ENCODE data around the gene ZNF552. TPM values are rescaled to one million over a fixed set of nuclear protein-coding genes. Genes with fewer than 3 reads are reported as not detected.
A peak's percentile ranks its signal among the peaks of the same experiment; 100 is the strongest.
"Not testable (repeated sequence)": the region's sequence is repeated elsewhere in the genome, so short reads cannot be mapped to it uniquely, and the experiment has no call there.

The ZNF552 gene
- 7.1 TPM for total RNA-seq

DNA sequence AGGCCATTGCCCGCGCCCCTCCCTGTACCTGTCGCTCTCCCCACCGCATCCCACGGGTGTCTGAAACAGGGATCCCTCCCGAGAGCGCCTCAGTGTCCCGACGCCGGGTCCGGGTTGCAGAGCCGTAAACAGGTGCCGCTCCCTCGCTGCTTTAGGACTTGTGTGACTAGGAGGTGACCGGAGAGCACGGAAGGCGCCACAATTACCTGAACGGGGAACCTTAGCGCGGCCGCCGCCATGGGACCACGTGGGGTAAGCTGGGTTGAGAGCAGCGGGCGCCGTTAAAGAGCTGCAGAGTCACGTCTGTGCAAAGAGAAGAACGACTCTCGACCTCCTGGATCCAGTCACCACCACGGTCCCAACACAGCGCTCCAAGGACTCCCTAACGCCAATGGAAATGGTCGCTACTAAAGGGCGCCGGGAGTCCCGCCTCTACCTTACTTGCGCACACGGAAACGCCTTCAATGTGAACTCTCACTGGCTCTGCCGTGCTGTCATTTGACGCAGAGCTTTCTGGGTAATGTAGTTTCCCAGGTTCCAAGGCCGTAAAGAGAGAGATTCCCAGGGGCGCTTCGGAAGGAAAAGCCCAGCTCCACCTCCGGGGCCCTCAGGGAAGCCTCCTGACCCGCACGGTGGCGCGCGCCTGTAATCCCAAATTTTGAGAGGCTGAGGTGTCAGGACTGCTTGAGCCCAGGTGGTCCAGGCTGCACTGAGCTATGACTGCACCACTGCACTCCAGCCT, at the start of gene ZNF552:
TSS of gene ZNF552 (minus strand) at position 409 of the 742 bp plus-strand sequence. CDS start at position 239, 170 bp downstream.
- DNase-seq (ENCODE audit: low spot score) (peak; percentile 88), ATAC-seq (peak; percentile 88)

DNA sequence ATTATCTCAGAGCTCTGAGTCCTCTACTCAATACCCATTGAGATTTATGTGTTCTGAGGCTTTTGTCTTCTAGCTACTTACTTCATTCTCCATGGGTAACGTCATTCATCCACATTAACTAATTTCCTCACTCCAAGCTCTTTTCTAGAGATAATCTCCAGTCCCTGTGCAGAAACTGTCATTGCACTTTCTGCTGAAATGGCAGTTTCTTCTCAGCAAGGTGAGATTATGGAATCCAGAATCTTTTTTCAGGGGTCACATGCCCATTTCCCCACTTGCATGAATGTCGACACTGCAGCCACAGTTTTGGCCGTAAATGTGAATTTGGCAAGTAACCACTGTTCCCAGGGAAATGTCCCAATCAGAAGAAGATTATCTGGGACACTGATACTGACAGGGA, 47.6 kb upstream of the ZNF552 start:
- ATAC-seq; DNase-seq (ENCODE audit: low spot score): not testable (repeated sequence)

DNA sequence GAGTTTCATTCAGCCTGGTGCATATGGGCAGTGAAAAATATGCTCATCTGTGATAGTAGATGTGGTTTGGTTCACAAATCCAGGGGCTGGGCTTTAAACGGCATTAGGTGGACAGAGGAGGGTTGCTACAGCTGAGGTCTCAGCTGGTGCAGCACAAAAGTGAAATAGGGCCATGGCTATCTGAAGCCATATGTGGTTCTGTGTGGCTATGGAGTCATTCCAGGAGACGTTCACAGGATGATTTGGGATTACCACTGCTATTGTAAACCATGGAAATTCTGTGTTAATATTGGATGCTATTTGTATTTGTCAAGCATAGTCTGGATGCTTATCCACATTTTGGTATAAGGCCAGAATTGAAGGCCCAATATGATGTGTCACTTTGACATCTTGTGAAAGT, 39.4 kb upstream of the ZNF552 start:
- ATAC-seq; DNase-seq (ENCODE audit: low spot score): not testable (repeated sequence)

DNA sequence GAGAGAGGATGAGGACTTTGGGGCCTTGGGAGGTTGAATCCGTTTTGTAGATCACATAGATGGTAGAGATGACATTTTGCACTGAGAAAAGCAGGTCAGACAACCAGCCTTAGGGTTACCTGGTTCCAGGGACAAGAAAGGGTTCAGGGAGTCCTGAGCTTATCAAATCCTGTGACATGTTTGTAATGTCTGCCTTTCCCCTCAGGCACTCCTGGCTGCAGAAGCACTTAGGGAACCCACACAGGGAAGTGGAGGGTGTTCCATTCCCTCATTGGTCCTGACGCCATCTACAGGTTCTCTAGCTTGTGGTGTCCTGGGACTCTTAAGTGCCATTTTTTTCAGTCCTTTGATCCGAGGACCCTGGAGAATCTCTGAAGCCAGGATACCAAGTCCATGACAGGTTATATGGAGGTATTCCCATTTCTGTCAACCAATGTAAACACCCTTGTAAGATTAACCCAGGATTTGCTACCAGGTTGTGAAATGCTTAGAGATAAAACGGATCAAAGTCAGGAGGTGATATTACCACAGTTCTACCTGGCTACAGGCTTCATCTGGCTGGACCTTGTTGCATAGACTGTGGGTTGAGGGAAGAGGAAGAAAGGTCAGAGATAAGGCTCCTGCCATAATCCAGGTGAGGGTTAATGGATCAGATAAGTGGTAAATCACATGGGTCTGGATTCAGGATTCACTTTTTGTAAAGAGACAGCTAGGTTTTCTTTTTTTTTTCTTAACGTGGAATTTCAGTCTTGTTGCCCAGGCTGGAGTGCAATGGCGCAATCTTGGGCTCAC, 37.3 kb upstream of the ZNF552 start:
- peak; percentile 52 for ATAC-seq
- DNase-seq (ENCODE audit: low spot score), result not testable (repeated sequence)

DNA sequence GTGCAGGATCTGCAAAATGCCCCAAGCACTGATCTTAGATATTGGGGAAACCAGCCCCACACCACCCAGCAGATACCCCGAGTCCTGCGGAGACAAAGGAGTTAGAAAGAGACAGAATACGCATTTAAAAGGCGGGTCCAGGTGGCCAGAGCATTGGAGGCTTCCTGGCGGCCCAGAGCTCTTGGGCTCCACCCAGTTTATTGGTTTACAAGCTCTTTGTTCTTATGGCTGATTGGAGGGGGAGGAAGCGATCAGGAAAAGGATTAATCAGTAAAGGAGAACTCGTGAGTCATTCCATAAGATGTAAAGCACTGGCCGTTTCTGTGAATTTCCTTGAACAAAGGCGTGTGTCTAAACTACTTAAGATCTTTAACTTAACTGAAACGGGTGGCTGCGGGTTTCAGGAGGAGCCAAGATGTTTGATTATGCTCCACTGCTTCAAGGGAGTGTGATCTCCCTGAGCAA, 35.9 kb upstream of the ZNF552 start:
- DNase-seq (ENCODE audit: low spot score) (no peak), ATAC-seq (no peak)

- ATAC-seq (peak; percentile 94), DNase-seq (ENCODE audit: low spot score) (peak; percentile 78)
Observed at GRCh38 chr19:57849666-57850473, 35.2 kb upstream of the ZNF552 start, which contains the start of gene ZNF587. Gene ZNF587, plus strand, starts transcription at chr19:57849859. Its CDS starts 180 bp downstream, at chr19:57850039.

DNA sequence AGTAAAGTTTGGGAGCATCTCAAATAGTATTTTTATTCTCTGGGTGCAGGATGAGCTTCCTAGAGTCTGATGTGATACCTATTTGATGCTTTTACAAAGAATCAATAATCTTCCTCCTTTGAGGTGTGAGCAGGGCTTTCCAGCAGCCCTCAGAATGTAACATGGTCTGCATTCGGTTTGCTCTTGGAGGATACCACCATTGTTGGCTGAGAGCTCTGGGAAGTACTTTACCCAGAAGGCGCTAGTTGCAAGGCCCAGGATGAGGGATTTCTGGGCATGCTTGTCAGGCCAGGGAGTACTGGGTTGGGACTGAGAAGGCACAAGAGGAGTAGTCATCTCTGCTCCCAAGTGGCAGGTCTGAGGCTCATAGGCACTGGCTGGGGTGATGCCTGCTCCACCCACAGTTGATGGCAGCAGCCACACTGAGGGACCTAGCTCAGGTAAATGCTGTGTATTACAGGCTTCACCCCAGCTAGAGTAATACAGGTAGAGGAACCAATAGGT, 34.5 kb upstream of the ZNF552 start:
- ATAC-seq, result peak; percentile 36
- not testable (repeated sequence) for DNase-seq (ENCODE audit: low spot score)

- ATAC-seq, result peak; percentile 23
- not testable (repeated sequence) for DNase-seq (ENCODE audit: low spot score)
Observed at GRCh38 chr19:57847164-57847563, 32.5 kb upstream of the ZNF552 start.

GRCh38 chr19:57841122-57841763, 26.5 kb upstream of the ZNF552 start:
- no peak for ATAC-seq
- no peak for DNase-seq (ENCODE audit: low spot score)

- not testable (repeated sequence) for DNase-seq (ENCODE audit: low spot score); ATAC-seq
Observed at GRCh38 chr19:57838622-57839191, 24.0 kb upstream of the ZNF552 start.

DNA sequence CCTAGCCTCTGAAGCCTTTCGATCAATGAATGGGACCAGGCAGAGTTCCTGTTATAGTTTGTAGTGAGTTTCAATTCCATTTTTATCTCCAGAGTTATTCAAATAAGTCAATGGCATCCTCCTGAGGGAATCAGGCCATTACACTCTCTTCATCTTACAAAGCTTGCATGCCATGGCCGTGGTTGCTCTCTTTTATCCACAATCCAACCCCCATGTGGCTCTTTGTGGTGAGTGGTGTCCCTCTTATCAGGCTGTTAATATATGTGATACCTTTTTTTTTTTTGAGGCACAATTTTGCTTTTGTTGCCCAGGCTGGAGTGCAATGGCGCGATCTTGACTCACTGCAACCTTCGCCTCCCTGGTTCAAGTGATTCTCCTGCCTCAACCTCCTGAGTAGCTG, 22.3 kb upstream of the ZNF552 start:
- ATAC-seq; DNase-seq (ENCODE audit: low spot score): not testable (repeated sequence)

DNA sequence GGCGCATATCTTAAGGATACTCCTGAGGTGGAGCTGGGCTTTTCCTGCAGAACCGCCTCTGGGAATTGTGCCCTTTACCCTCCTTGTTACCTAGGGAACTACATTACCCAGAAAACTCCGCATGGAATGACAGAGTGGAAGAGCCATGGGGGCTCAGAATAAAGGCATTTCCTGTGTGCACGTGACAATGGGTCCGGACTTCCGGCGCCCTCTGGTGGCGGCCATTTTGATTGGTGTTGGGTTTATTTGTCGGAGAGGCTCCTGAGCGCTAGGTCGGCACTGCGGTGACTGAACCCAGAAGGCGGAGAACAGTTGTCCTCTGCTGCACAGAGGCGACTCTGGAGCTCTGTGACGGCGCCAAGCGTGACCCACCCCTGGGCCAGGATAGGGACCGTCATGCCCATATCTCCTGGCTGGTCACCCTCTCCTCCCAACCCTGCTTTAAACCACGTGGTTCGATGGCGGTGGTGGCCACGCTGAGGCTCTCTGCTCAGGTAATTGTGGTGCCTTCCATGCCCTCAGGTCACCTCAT, 15.4 kb upstream of the ZNF552 start, which contains the start of gene ZNF587B:
TSS of gene ZNF587B (plus strand) at position 229 of the 532 bp plus-strand sequence. CDS start at position 459, 230 bp downstream.
- DNase-seq (ENCODE audit: low spot score) (peak; percentile 72), ATAC-seq (peak; percentile 86)

DNA sequence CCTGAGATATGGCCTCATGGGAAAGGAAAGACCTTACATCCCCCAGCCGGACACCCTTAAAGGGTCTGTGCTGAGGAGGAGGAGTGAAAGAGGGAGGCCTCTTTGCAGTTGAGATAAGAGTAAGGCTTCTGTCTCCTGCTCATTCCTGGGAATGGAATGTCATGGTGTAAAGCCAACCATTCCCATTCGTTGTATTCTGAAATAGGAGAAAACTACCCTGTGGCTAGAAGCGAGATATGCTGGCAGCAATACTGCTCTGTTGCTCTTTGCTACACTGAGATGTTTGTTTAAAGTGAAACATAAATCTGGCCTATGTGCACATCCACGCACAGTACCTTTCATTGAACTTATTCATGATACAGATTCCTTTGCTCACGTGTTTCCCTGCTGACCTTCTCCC, 14.6 kb upstream of the ZNF552 start:
- ATAC-seq (no peak), DNase-seq (ENCODE audit: low spot score) (no peak)

DNA sequence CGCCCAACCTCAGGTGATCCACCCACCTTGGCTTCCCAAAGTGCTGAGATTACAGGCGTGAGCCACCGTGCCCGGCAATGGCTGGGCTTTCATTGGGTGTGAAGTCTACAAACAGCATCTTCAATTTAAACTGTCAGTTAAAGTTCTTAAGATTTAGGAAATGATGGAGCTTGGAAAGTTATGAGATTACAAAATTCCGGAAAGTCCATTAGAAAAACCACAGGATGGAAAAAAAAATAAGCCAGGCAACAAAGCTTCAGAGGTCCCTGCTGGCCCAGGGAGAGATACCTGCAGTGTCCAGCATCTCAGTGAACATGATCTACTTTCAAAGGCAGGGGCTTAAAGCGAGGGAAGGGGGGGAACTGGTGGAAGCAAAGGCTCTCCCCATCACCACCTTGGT, 10.8 kb upstream of the ZNF552 start:
- ATAC-seq, result no peak

GRCh38 chr19:57823608-57824007, 8.9 kb upstream of the ZNF552 start:
- DNase-seq (ENCODE audit: low spot score); ATAC-seq: not testable (repeated sequence)

More for the DNA sequence above, 10.8 kb upstream of the ZNF552 start:
- DNase-seq (ENCODE audit: low spot score), result no peak

DNA sequence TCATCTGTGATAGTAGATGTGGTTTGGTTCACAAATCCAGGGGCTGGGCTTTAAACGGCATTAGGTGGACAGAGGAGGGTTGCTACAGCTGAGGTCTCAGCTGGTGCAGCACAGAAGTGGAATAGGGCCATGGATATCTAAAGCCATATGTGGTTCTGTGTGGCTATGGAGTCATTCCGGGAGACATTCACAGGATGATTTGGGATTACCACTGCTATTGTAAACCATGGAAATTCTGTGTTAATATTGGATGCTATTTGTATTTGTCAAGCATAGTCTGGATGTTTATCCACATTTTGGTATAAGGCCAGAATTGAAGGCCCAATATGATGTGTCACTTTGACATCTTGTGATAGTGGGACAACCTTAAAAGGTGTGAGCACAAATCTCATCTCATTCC, 8.4 kb upstream of the ZNF552 start:
- ATAC-seq; DNase-seq (ENCODE audit: low spot score): not testable (repeated sequence)

- DNase-seq (ENCODE audit: low spot score), result not testable (repeated sequence)
- peak; percentile 69 for ATAC-seq
Observed at GRCh38 chr19:57821501-57821900, 6.8 kb upstream of the ZNF552 start.

GRCh38 chr19:57821095-57821494, 6.4 kb upstream of the ZNF552 start:
- not testable (repeated sequence) for DNase-seq (ENCODE audit: low spot score); ATAC-seq

- ATAC-seq (no peak), DNase-seq (ENCODE audit: low spot score) (no peak)
Observed at GRCh38 chr19:57820599-57820998, 5.9 kb upstream of the ZNF552 start.

All from left lobe of liver (tissue), 2 donors.